Tibial artery (tissue), 4 donors: ENCODE results near the gene ZC3H12A.
A peak's percentile ranks its signal among the peaks of the same experiment; 100 is the strongest.
"Not testable (repeated sequence)": the region's sequence is repeated elsewhere in the genome, so short reads cannot be mapped to it uniquely, and the experiment has no call there.

Experiments
- DNase-seq, 2 donors: peaks; one replicate each; pipeline ENCODE4 v3.0.0-alpha.2; 2019
- H3K27ac ChIP-seq, 2 donors: fragments of 200-600 bp; sonication (generic) in 1 of 2; 1 replicate in 1 of 2; 2 replicates in 1 of 2; pipeline ENCODE4 v1.5.1; 2018 to 2019; ENCODE audit warnings: mild to moderate bottlenecking in 1 of 2
- H3K27me3 ChIP-seq, 2 donors: fragments of 200-600 bp; sonication (generic) in 1 of 2; one replicate each; pipeline versions ENCODE4 v1.5.1 to v1.6.0; 2016 to 2019
- H3K36me3 ChIP-seq, 3 donors: fragments of 200-600 bp; sonication (generic) in 2 of 3; one replicate each; pipeline ENCODE4 v1.5.1; 2016 to 2019; ENCODE audit warnings: mild to moderate bottlenecking in 2 of 3
- H3K4me1 ChIP-seq, 4 donors: fragments of 200-600 bp; sonication (generic) in 2 of 4; 1 replicate in 3 of 4; 2 replicates in 1 of 4; pipeline ENCODE4 v1.5.1; 2016 to 2019
- H3K4me3 ChIP-seq, 2 donors: fragments of 200-600 bp; sonication (generic) in 1 of 2; 1 replicate in 1 of 2; 2 replicates in 1 of 2; pipeline ENCODE4 v1.5.1; 2018 to 2019; ENCODE audit warnings: mild to moderate bottlenecking in 2 of 2
- H3K9me3 ChIP-seq, 3 donors: fragments of 200-600 bp; sonication (generic) in 1 of 3; one replicate each; pipeline ENCODE4 v1.5.1; 2016 to 2019
- intact Hi-C: fragments of 100-400 bp; cut with DNase I; formaldehyde crosslinking; loops from one replicate; pipeline ENCODE4 v1.15.0; 2023; ENCODE audit warnings: low total_unique reads
- TF ChIP-seq, protein P1 (sequence below), 2 experiments: fragments of 200-600 bp in 1 of 2; fragments of 450-650 bp in 1 of 2; IDR thresholded peaks; one replicate each; pipeline ENCODE4 v1.5.1; 2017 to 2019; ENCODE audit warnings: antibody characterized with exemption in 2 of 2, mild to moderate bottlenecking in 1 of 2, moderate library complexity in 1 of 2

Gene ZC3H12A

DNA sequence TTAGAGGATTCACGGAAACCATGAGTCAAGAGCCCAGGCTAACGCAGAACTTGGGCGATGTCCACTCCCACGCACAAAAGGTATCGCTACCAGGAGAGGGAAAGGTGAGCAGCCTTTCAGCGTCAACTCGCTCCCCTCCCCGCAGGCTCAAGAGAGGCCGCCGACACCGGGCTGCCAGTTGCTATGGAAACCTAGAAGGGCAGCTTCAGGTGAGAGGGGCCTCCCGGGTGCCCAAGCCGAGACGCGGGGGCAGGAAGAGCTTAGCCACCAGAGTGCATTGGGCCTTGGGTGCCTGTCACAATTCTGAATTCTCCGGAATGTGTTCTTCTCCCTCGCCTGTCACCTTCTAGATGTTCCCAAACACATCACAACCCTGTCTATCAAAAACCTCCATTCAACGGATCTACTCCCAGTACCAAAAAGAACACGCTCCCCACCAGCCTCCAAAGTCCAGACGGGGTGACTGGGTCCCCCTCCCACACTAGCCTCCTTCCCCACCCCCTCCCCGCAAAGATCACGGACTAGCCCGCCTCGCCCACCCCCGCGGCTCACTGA lies 39.5 kb downstream of the ZC3H12A start:
- Histone ChIP-seq H3K4me3 (peak overlapping the region; percentile 83 to 97), H3K27ac (peak overlapping the region; percentile 86 to 89), H3K36me3 (peaks cover 6 to 29% (median 16%) of the 10 kb centered on the region in 3 donors), H3K27me3 (no peaks in the 10 kb centered on the region), H3K4me1 (peaks cover 0 to 29% (median 19%) of the 10 kb centered on the region in 4 donors), H3K9me3 (no peaks in the 10 kb centered on the region)
- TF ChIP-seq, protein P1, sequence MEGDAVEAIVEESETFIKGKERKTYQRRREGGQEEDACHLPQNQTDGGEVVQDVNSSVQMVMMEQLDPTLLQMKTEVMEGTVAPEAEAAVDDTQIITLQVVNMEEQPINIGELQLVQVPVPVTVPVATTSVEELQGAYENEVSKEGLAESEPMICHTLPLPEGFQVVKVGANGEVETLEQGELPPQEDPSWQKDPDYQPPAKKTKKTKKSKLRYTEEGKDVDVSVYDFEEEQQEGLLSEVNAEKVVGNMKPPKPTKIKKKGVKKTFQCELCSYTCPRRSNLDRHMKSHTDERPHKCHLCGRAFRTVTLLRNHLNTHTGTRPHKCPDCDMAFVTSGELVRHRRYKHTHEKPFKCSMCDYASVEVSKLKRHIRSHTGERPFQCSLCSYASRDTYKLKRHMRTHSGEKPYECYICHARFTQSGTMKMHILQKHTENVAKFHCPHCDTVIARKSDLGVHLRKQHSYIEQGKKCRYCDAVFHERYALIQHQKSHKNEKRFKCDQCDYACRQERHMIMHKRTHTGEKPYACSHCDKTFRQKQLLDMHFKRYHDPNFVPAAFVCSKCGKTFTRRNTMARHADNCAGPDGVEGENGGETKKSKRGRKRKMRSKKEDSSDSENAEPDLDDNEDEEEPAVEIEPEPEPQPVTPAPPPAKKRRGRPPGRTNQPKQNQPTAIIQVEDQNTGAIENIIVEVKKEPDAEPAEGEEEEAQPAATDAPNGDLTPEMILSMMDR (IDR thresholded peaks at IDR 0.05) = no peak
- intact Hi-C loops = loop anchor here (2.0 to 10.0 kb wide), 2 partner anchors 43 to 81 kb away; partner anchors contain the start of genes DNALI1 and GNL2
- no peak for DNase-seq

DNA sequence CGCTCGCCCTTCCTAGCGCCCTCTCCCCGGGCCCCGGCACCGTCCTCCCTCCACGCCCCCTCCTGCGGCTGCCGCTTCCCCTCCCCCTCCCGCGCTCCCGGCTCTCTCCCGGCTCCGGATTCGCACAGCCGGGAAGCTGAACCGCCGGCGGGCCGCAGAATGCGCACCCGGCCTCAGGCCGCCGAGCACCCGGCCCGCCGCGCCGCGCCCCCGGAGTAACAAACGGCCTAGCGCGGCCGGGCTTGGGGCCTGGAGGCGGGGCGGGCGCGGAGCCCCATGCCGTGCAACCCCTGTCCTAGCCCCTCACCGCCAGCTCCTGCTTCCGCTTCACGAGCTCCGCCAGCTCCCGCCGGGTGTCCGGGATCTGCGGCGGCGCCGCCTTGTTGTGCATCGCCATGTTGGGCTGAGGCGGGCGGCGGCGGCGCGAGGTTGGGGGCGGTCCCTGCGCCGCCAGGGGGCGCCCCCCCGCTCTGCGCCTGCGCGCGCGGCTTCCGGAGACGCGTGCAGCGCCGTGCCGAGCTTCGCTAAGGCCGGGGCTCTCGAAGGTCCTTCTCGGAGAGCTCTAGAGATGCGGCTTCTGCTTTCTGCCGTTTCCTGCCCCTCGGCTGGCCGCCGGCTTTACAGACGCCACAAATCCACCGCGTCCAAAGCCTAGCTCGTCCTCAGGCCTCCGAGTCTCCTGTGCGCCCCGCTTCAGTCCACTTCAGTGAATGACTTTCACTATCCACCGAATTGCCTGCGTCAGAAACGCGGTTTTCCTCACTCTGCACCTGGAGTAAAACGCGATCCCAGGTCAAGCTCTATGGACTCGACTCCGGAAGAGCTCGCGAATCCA lies 40.2 kb downstream of the ZC3H12A start, which contains the start of gene MEAF6:
MEAF6 (minus strand) TSS at position 417 of the 835 bp plus-strand sequence; CDS start at position 397, 20 bp downstream.
- H3K9me3 ChIP-seq = no peaks in the 10 kb centered on the region
- H3K27ac ChIP-seq = peak within 1 kb of the TSS; percentile 86 to 89
- intact Hi-C loops = loop anchor here (10.0 kb wide), 1 partner anchor 80 kb away; the partner anchor contains the start of gene GNL2
- no peaks in the 10 kb centered on the region for H3K27me3 ChIP-seq
- TF ChIP-seq, protein P1 (IDR thresholded peaks at IDR 0.05) = peak; percentile 72 to 84
- peaks cover 0 to 29% (median 19%) of the 10 kb centered on the region in 4 donors for H3K4me1 ChIP-seq
- peak within 1 kb of the TSS; percentile 83 to 97 for H3K4me3 ChIP-seq
- peak; percentile 75 to 88 for DNase-seq
- H3K36me3 ChIP-seq = peaks cover 0 to 22% (median 10%) of the 10 kb centered on the region in 3 donors

- no peaks in the 10 kb centered on the region for H3K27me3 ChIP-seq
- H3K36me3 ChIP-seq = peaks cover 0 to 14% (median 10%) of the 10 kb centered on the region in 3 donors
- TF ChIP-seq, protein P1 (IDR thresholded peaks at IDR 0.05) = no peak
- peak overlapping the region; percentile 86 to 89 for H3K27ac ChIP-seq
- H3K4me3 ChIP-seq = peak overlapping the region; percentile 83 to 97
- no peak for DNase-seq
- H3K4me1 ChIP-seq = peaks cover 0 to 29% (median 19%) of the 10 kb centered on the region in 4 donors
- no peaks in the 10 kb centered on the region for H3K9me3 ChIP-seq
- intact Hi-C loops = loop anchor here (10.0 kb wide), 1 partner anchor 79 kb away; the partner anchor contains the start of gene GNL2
Observed at GRCh38 chr1:37515185-37516034, 41.0 kb downstream of the ZC3H12A start.

DNA sequence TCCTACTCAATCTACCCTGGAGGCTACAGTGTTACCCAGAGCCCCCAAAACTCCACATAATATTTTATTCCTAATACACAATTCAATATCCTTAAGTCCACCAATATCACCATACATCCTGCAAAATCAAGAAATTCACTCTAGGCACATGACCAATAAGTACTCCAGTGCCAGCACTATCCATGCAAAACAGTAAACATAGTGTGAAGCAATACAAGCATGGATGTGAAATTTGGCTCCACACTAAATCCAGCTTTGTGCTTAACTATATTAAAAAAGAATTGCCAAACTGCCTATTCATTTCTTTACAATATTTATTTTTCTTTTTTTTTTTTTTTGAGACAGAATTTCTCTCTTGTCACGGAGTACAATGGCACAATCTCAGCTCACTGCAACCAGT lies 43.2 kb downstream of the ZC3H12A start:
- H3K9me3 ChIP-seq = no peaks in the 10 kb centered on the region
- no peak overlapping the region for H3K4me3 ChIP-seq
- peaks cover 0 to 3% (median 0%) of the 10 kb centered on the region in 3 donors for H3K36me3 ChIP-seq
- no peak overlapping the region for H3K27ac ChIP-seq
- peaks cover 0 to 21% (median 17%) of the 10 kb centered on the region in 4 donors for H3K4me1 ChIP-seq
- no peaks in the 10 kb centered on the region for H3K27me3 ChIP-seq
- intact Hi-C loops = loop anchor here (10.0 kb wide), 1 partner anchor 77 kb away; the partner anchor contains the start of gene GNL2
- DNase-seq = no peak
- TF ChIP-seq, protein P1 (IDR thresholded peaks at IDR 0.05) = no peak

DNA sequence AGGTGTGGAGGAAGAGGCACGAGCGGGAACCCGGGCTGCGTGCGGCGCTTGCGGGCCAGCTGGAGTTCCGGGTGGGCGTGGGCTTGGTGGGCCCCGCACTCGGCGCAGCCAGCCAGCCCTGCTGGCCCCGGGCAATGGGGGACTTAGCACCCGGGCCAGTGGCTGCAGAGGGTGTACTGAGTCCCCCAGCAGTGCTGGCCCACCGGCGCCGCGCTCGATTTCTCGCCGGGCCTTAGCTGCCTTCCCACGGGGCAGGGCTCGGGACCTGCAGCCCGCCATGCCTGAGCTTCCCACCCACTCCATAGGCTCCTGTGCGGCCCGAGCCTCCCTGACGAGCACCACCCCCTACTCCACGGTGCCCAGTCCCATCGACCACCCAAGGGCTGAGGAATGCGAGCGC lies 43.9 kb downstream of the ZC3H12A start:
- not testable (repeated sequence) for H3K27ac ChIP-seq, H3K9me3 ChIP-seq, H3K36me3 ChIP-seq, DNase-seq, H3K27me3 ChIP-seq, H3K4me3 ChIP-seq
- intact Hi-C loops = loop anchor here (10.0 kb wide), 1 partner anchor 77 kb away; the partner anchor contains the start of gene GNL2
- peaks cover 0 to 14% (median 11%) of the 10 kb centered on the region in 4 donors for H3K4me1 ChIP-seq

DNA sequence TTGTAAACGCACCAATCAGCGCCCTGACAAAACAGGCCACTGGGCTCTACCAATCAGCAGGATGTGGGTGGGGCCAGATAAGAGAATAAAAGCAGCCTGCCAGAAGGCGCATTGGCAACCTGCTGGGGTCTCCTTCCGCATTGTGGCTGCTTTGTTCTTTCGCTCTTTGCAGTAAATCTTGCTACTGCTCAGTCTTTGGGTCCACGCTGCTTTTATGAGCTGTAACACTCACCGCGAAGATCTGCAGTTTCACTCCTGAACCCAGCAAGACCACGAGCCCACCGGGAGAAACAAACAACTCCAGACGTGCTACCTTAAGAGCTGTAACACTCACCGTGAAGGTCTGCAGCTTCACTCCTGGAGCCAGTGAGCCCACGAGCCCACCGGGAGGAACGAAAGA lies 44.5 kb downstream of the ZC3H12A start:
- DNase-seq, H3K27ac ChIP-seq, H3K27me3 ChIP-seq, H3K4me1 ChIP-seq, H3K36me3 ChIP-seq, H3K4me3 ChIP-seq, H3K9me3 ChIP-seq: not testable (repeated sequence)
- intact Hi-C loops = loop anchor here (10.0 kb wide), 1 partner anchor 76 kb away; the partner anchor contains the start of gene GNL2
